Smooth muscle cell (in vitro differentiated cells): ENCODE data around the gene USP32. TPM values are rescaled to one million over a fixed set of nuclear protein-coding genes. Genes with fewer than 3 reads are reported as not detected.
A peak's percentile ranks its signal among the peaks of the same experiment; 100 is the strongest.
"Not testable (repeated sequence)": the region's sequence is repeated elsewhere in the genome, so short reads cannot be mapped to it uniquely, and the experiment has no call there.

Source experiments
- DNase-seq: peaks from one replicate; lab custom pipeline; 2025; ENCODE audit not compliant: unreplicated experiment; lab: John Stamatoyannopoulos, UW
- H2AFZ ChIP-seq: fragments of 200-600 bp; sonication (generic); 2 replicates; pipeline ENCODE4 v1.6.0; 2016; ENCODE audit warnings: antibody characterized with exemption, low read depth, mild to moderate bottlenecking
- H3F3A ChIP-seq: fragments of 200-600 bp; sonication (generic); 2 replicates; pipeline ENCODE4 v1.6.0; 2017; ENCODE audit warnings: antibody characterized with exemption, low read depth
- H3K27ac ChIP-seq: fragments of 200-600 bp; sonication (generic); 2 replicates; pipeline ENCODE4 v1.5.1; 2016; ENCODE audit warnings: low read depth, mild to moderate bottlenecking
- H3K27me3 ChIP-seq: fragments of 200-600 bp; sonication (generic); 2 replicates; pipeline ENCODE4 v1.6.1; 2016; ENCODE audit warnings: low read depth, mild to moderate bottlenecking
- H3K36me3 ChIP-seq: fragments of 200-600 bp; sonication (generic); 2 replicates; pipeline ENCODE4 v1.5.1; 2016; ENCODE audit warnings: low read depth
- H3K4me1 ChIP-seq: fragments of 200-600 bp; sonication (generic); 2 replicates; pipeline ENCODE4 v1.5.1; 2016; ENCODE audit warnings: low read depth
- H3K4me2 ChIP-seq: fragments of 200-600 bp; sonication (generic); 2 replicates; pipeline ENCODE4 v1.6.0; 2016; ENCODE audit warnings: mild to moderate bottlenecking
- H3K4me3 ChIP-seq: fragments of 200-600 bp; sonication (generic); 2 replicates; pipeline ENCODE4 v1.5.1; 2016; ENCODE audit warnings: mild to moderate bottlenecking
- H3K79me2 ChIP-seq: fragments of 200-600 bp; sonication (generic); 2 replicates; pipeline ENCODE4 v1.6.0; 2016; ENCODE audit warnings: low read depth, mild to moderate bottlenecking
- H3K9ac ChIP-seq: fragments of 200-600 bp; sonication (generic); 2 replicates; pipeline ENCODE4 v1.6.0; 2016; ENCODE audit warnings: low read depth
- H3K9me3 ChIP-seq: fragments of 200-600 bp; sonication (generic); replicated peaks from 2 replicates; pipeline ENCODE4 v1.5.1; 2016; ENCODE audit warnings: low read depth
- H4K20me1 ChIP-seq: fragments of 200-600 bp; sonication (generic); 2 replicates; pipeline ENCODE4 v1.6.0; 2016; ENCODE audit warnings: low read depth
- WGBS: methylation state at CpG from one replicate; pipeline ENCODE4 v1.1.7; 2016; ENCODE audit warnings: low lambda C conversion rate; 5-methylcytosine and 5-hydroxymethylcytosine counted together
- polyA plus RNA-seq: library from polyadenylated mRNA; unstranded; fragments of >200 nt; fragmentation: Nextera tagmentation; extraction: Ambion mirVana; gene quantifications from 2 replicates; pipeline ENCODE4 v1.2.1, GENCODE V29; 2016
- total RNA-seq: library from RNA; depleted of rRNA; stranded (reverse); fragments of >200 nt; gene quantifications from 2 replicates; pipeline ENCODE4 v1.2.3, GENCODE V29; 2014
- TF ChIP-seq, protein P1 (sequence below): fragments of 200-600 bp; sonication (generic); IDR thresholded peaks from 2 replicates; pipeline ENCODE4 v1.5.1; 2017; ENCODE audit warnings: borderline replicate concordance, mild to moderate bottlenecking, antibody characterized with exemption; ENCODE audit not compliant: insufficient read depth, poor library complexity, severe bottlenecking

USP32 gene
- total and polyA plus RNA-seq, 2 experiments from 2014 or later: 10.5 to 21.7 TPM

GRCh38 chr17:60224064-60224463 is 167.9 kb downstream of the USP32 start:
- Histone ChIP-seq H3K4me3 (no peak overlapping the region), H3K4me1 (peaks cover 4% of the 10 kb centered on the region), H3F3A (peaks cover 6% of the 10 kb centered on the region), H3K9ac (no peak overlapping the region), H3K27ac (peak overlapping the region; percentile 16), H3K27me3 (no peaks in the 10 kb centered on the region), H3K79me2 (no peaks in the 10 kb centered on the region), H2AFZ (no peak overlapping the region), H3K4me2 (peak overlapping the region; percentile 16), H3K9me3 (no peaks in the 10 kb centered on the region), H4K20me1 (peaks cover 23% of the 10 kb centered on the region), H3K36me3 (peaks cover 10% of the 10 kb centered on the region)
- no peak for DNase-seq
- TF ChIP-seq, protein P1, sequence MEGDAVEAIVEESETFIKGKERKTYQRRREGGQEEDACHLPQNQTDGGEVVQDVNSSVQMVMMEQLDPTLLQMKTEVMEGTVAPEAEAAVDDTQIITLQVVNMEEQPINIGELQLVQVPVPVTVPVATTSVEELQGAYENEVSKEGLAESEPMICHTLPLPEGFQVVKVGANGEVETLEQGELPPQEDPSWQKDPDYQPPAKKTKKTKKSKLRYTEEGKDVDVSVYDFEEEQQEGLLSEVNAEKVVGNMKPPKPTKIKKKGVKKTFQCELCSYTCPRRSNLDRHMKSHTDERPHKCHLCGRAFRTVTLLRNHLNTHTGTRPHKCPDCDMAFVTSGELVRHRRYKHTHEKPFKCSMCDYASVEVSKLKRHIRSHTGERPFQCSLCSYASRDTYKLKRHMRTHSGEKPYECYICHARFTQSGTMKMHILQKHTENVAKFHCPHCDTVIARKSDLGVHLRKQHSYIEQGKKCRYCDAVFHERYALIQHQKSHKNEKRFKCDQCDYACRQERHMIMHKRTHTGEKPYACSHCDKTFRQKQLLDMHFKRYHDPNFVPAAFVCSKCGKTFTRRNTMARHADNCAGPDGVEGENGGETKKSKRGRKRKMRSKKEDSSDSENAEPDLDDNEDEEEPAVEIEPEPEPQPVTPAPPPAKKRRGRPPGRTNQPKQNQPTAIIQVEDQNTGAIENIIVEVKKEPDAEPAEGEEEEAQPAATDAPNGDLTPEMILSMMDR: no peak
- 30% methylated on average over 1 of the region's 1 CpG for WGBS

GRCh38 chr17:60223456-60223855 is 168.5 kb downstream of the USP32 start:
- no peaks in the 10 kb centered on the region for H3K9me3 ChIP-seq
- 91% methylated on average over 1 of the region's 1 CpG for WGBS
- no peak for DNase-seq
- no peak overlapping the region for H2AFZ ChIP-seq
- TF ChIP-seq, protein P1: no peak
- no peak overlapping the region for H3K4me3 ChIP-seq
- no peak overlapping the region for H3K9ac ChIP-seq
- peak overlapping the region; percentile 16 for H3K4me2 ChIP-seq
- peaks cover 10% of the 10 kb centered on the region for H3K36me3 ChIP-seq
- H3K27me3 ChIP-seq: no peaks in the 10 kb centered on the region
- H3K79me2 ChIP-seq: no peaks in the 10 kb centered on the region
- peak overlapping the region; percentile 16 for H3K27ac ChIP-seq
- peaks cover 4% of the 10 kb centered on the region for H3K4me1 ChIP-seq
- peaks cover 6% of the 10 kb centered on the region for H3F3A ChIP-seq
- peaks cover 23% of the 10 kb centered on the region for H4K20me1 ChIP-seq

DNA sequence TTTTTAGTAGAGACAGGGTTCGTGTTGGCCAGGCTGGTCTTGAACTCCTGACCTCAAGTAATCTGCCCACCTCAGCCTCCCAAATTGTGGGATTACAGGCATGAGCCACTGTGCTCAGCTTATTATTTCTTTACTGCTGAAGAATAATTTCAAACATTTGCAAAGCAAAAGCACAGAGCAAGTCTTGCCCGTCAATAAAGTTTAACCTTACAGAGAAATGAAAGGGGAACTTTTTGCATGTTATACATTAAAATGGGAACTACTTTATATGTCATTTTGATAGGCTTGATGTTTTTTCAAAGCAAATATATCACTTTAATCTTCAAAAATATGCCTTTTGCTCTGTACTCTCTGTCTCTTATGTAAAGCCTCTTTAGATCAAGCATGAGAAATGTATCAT is 173.2 kb downstream of the USP32 start:
- H3K27me3 ChIP-seq, H3K27ac ChIP-seq, H3K9ac ChIP-seq, H3F3A ChIP-seq, H3K79me2 ChIP-seq, H3K4me3 ChIP-seq, H3K4me1 ChIP-seq, H4K20me1 ChIP-seq, DNase-seq, H2AFZ ChIP-seq, H3K4me2 ChIP-seq, H3K9me3 ChIP-seq, H3K36me3 ChIP-seq: not testable (repeated sequence)
- WGBS: 98% methylated on average over 2 of the region's 2 CpGs

GRCh38 chr17:60215895-60216294 is 176.0 kb downstream of the USP32 start:
- H3K27me3 ChIP-seq, H3K4me3 ChIP-seq, H3K9me3 ChIP-seq, H3F3A ChIP-seq, H3K4me2 ChIP-seq, H3K4me1 ChIP-seq, H3K36me3 ChIP-seq, H3K79me2 ChIP-seq, H4K20me1 ChIP-seq, H2AFZ ChIP-seq, H3K9ac ChIP-seq, DNase-seq, H3K27ac ChIP-seq: not testable (repeated sequence)
- 85% methylated on average over 2 of the region's 2 CpGs for WGBS

DNA sequence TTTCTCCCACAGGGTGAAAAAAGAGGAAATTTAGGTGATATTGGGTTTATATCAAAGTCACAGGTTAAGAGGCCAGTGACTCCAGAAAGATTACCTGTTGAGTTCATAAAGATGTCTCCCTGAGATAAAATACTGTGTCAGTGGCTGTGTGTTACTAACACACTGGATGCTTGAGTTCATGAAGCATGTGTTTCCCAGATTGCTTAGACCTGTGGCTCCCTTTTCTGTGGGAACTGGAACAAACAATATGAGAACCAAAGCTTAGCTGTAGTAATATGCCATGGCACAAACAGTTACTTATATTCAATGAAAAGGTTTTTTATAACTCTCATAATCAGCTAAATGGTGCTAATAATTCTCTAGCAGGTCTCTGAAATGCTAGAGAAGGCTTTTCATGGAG is 180.7 kb downstream of the USP32 start:
- H3K27ac ChIP-seq, DNase-seq, H3K36me3 ChIP-seq, H3F3A ChIP-seq, H3K4me2 ChIP-seq, H3K9ac ChIP-seq, H3K79me2 ChIP-seq, H2AFZ ChIP-seq, H3K27me3 ChIP-seq, H4K20me1 ChIP-seq, H3K4me1 ChIP-seq, H3K9me3 ChIP-seq, H3K4me3 ChIP-seq: not testable (repeated sequence)

DNA sequence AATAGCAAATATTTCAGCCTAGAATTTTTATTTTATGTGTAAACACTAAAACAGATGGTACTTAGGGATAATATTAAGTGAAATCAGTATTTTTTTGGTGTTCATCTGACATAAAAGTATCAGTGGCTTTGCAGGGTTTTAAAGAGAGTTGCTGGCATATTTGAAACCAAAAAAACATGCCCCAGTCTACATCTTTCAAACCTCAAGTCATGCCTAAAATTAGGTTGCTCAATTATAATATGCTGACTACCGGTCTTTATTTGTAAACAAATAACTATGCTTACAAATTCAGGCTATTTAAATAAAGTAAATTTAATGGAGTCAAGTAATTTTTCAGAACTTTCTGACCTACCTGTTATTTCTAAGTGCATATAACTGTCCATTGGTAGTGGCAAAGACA is 183.6 kb downstream of the USP32 start:
- not testable (repeated sequence) for H3K4me2 ChIP-seq, H2AFZ ChIP-seq, H3K4me1 ChIP-seq, H3K36me3 ChIP-seq, H3K27me3 ChIP-seq, DNase-seq, H3F3A ChIP-seq, H3K9me3 ChIP-seq, H4K20me1 ChIP-seq, H3K79me2 ChIP-seq, H3K27ac ChIP-seq, H3K9ac ChIP-seq, H3K4me3 ChIP-seq
- WGBS: 96% methylated on average over 1 of the region's 1 CpG

DNA sequence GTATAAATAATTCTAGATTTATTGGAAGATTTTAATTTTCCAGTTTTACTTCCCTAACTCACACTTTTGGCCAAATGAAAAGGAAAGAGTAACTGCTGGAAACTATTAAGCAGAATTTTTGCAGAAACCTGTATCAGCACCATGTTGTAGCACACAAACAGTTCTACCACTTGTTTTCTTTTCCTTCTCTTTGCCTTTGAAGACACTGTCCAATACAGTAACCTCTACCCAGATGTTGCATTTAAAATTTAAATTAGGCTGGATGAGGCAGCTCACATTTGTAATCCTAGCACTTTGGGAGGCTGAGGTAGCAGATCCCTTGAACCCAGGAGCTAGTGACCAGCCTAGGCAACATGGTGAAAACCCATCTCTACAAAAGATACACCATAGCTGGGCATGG is 186.2 kb downstream of the USP32 start:
- not testable (repeated sequence) for H3K79me2 ChIP-seq, H2AFZ ChIP-seq, H4K20me1 ChIP-seq, DNase-seq, H3K27ac ChIP-seq, H3K27me3 ChIP-seq, H3K4me2 ChIP-seq, H3K4me1 ChIP-seq, H3K36me3 ChIP-seq, H3K9me3 ChIP-seq, H3K4me3 ChIP-seq, H3K9ac ChIP-seq, H3F3A ChIP-seq
